HG03520 (cell line): ENCODE measurements around the gene IGFBP5.

Source experiments
- ATAC-seq: cut with Tn5 transposase; IDR thresholded peaks from one replicate; pipeline ENCODE4 v1.9.1; 2021; ENCODE audit warnings: mild to moderate bottlenecking, moderate library complexity; ENCODE audit not compliant: unreplicated experiment

The IGFBP5 gene

GRCh38 chr2:216690456-216690852, 4.9 kb downstream of the IGFBP5 start:
- ATAC-seq, result no peak

GRCh38 chr2:216689397-216689796, 6.0 kb downstream of the IGFBP5 start:
- no peak for ATAC-seq

- no peak for ATAC-seq
Measured at GRCh38 chr2:216688731-216689340, 6.5 kb downstream of the IGFBP5 start.

GRCh38 chr2:216687646-216688045, 7.7 kb downstream of the IGFBP5 start:
- no peak for ATAC-seq

GRCh38 chr2:216687111-216687510, 8.2 kb downstream of the IGFBP5 start:
- no peak for ATAC-seq

- no peak for ATAC-seq
Measured at GRCh38 chr2:216685327-216685875, 9.9 kb downstream of the IGFBP5 start.

- no peak for ATAC-seq
Measured at GRCh38 chr2:216683846-216684245, 11.5 kb downstream of the IGFBP5 start.

- no peak for ATAC-seq
Measured at GRCh38 chr2:216681683-216682082, 13.7 kb downstream of the IGFBP5 start.

- no peak for ATAC-seq
Measured at GRCh38 chr2:216680951-216681629, 14.3 kb downstream of the IGFBP5 start.

GRCh38 chr2:216679658-216680024, 15.7 kb downstream of the IGFBP5 start:
- no peak for ATAC-seq

GRCh38 chr2:216678813-216679657, 16.3 kb downstream of the IGFBP5 start:
- ATAC-seq, result no peak

GRCh38 chr2:216678098-216678465, 17.3 kb downstream of the IGFBP5 start:
- no peak for ATAC-seq

- no peak for ATAC-seq
Measured at GRCh38 chr2:216677439-216678097, 17.8 kb downstream of the IGFBP5 start.

GRCh38 chr2:216676630-216677029, 18.7 kb downstream of the IGFBP5 start:
- no peak for ATAC-seq

GRCh38 chr2:216674376-216674775, 21.0 kb downstream of the IGFBP5 start:
- no peak for ATAC-seq

- no peak for ATAC-seq
Measured at GRCh38 chr2:216673609-216674008, 21.7 kb downstream of the IGFBP5 start.

GRCh38 chr2:216673021-216673420, 22.3 kb downstream of the IGFBP5 start:
- ATAC-seq, result no peak

GRCh38 chr2:216672466-216672865, 22.9 kb downstream of the IGFBP5 start:
- ATAC-seq, result no peak

- ATAC-seq, result no peak
Measured at GRCh38 chr2:216671791-216672343, 23.5 kb downstream of the IGFBP5 start.

GRCh38 chr2:216671081-216671411, 24.3 kb downstream of the IGFBP5 start:
- ATAC-seq, result no peak
